GM13977 (cell line): ENCODE measurements around the gene PLD4.

ENCODE experiments used
- DNase-seq: peaks from one replicate; pipeline ENCODE4 v3.0.0; 2012; ENCODE audit warnings: low spot score
- CTCF ChIP-seq: IDR thresholded peaks from 2 replicates; pipeline ENCODE4 v1.5.1; 2012; ENCODE audit warnings: mild to moderate bottlenecking, control low read depth; ENCODE audit not compliant: insufficient read depth; ENCODE audit errors: extremely low read depth, missing control alignments
- in situ Hi-C: fragments of 300-500 bp; cut with MboI; formaldehyde crosslinking; loops from one replicate; pipeline ENCODE4 v1.12.0; 2022; ENCODE audit warnings: low sequenced_read_pairs, low pct_unique_long_range_greater_than_20kb, mixed read lengths, inconsistent platforms; ENCODE audit not compliant: unreplicated experiment

The PLD4 gene

GRCh38 chr14:104975481-104976197, 51.0 kb downstream of the PLD4 start:
- in situ Hi-C loops, result no loop called here
- TF ChIP-seq CTCF, result peak; percentile 67
- peak; percentile 56 for DNase-seq

- in situ Hi-C loops, result no loop called here
- peak; percentile 88 for DNase-seq
These were observed 51.7 kb downstream of the PLD4 start for GRCh38 chr14:104976198-104977007.

DNA sequence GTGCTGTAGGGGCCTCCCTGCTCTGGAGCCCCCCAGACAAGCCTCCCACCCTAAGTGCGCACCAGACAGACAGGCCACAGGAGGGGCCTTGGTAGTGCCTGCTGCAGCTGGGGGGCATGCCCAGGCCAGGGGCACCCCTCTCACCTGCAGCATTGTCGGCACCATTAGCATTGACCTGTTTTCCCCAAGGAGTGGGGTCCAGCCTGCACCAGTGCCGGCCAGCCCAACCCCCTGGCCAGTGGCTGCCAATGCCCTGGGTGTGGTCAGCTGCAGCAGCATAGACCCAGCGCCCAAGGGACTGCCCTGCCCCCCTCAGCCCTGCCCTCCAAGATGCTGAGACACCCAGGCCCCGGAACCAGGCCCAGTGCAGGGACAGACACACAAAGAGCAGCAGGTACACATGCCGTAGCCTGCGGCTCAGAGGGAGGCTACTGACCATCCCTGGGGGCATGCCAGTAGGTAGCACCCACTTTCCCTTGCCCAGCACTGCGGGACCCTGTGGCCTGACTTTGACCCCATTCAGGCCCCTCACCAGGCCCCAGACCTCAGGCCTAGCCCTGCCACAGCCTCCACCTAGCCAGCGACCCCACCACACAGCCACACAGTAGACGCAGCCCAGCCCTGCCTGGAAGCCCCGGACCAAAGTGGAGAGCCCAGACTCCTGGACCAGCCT, 52.5 kb downstream of the PLD4 start:
- DNase-seq, result no peak
- in situ Hi-C loops, result no loop called here
- no peak for TF ChIP-seq CTCF

More at GRCh38 chr14:104976198-104977007, 51.7 kb downstream of the PLD4 start:
- peak; percentile 98 for TF ChIP-seq CTCF

- TF ChIP-seq CTCF, result no peak
- in situ Hi-C loops, result no loop called here
- DNase-seq, result peak; percentile 79
These were observed 53.3 kb downstream of the PLD4 start, which contains the start of gene AHNAK2 for GRCh38 chr14:104977681-104978653. TSS of gene AHNAK2 (minus strand) at chr14:104978374. CDS start at chr14:104978237, 137 bp downstream.

- no peak for TF ChIP-seq CTCF
- DNase-seq, result no peak
- in situ Hi-C loops, result no loop called here
These were observed 54.3 kb downstream of the PLD4 start for GRCh38 chr14:104978746-104979691.
